Glomerular visceral epithelial cell (primary cell): ENCODE results near the gene ZNF841.
"Not testable (repeated sequence)": the region's sequence is repeated elsewhere in the genome, so short reads cannot be mapped to it uniquely, and the experiment has no call there.

ENCODE experiments used
- DNase-seq: peaks from one replicate; pipeline ENCODE4 v3.0.0-alpha.2; 2016; ENCODE audit errors: extremely low spot score

Gene ZNF841

DNA sequence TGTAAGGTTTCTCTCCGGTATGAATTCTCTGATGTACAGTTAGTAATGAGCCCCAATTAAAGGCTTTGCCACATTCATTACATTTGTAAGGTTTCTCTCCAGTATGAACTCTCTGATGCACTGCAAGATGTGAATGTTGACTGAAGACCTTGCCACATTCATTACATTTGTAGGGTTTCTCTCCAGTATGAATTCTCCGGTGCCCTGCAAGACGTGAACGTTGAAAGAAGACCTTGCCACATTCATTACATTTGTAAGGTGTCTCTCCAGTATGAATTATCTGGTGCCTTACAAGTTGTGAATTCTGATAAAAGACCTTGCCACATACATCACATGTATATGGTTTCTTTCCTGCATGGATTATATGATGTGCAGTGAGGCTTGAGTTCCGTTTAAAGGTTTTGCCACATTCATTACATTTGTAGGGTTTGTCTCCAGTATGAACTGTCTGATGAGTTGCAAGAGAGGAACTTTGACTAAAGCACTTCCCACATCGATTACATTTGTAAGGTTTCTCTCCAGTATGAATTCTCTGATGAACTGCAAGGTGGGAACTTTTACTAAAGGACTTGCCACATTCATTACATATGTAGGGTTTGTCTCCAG lies 29.2 kb downstream of the ZNF841 start:
- DNase-seq, result no peak

DNA sequence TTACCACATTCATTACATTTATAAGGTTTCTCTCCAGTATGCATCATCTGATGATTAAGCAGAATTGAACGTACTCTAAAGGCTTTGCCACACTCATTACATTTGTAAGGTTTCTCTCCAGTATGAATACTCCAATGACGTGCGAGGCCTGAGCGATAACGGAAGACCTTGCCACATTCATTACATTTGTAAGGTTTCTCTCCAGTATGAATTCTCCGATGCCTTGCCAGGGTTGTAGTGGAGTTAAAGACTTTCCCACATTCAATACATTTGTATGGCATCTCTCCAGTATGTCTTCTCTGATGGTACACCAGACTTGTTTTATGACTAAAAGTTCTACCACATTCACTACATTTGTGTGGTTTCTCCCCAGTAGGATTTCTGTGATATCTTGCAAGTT lies 30.2 kb downstream of the ZNF841 start:
- DNase-seq, result no peak

DNA sequence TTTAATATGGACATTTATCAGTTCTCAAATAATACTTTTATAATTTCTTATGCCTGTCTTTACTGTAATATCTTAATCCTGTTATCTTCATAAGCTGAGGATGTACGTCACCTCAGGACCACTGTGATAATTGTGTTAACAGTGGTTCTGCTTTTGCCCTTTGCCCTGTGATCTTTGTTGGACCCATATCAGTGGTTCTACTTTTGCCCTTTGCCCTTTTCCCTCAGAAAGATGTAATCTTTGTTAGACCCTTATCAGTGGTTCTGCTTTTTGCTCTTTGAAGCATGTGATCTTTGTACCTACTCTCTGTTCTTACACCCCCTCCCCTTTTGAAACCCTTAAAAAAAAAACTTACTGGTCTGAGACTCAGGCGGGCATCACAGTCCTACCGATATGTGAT lies 39.1 kb downstream of the ZNF841 start:
- not testable (repeated sequence) for DNase-seq

DNA sequence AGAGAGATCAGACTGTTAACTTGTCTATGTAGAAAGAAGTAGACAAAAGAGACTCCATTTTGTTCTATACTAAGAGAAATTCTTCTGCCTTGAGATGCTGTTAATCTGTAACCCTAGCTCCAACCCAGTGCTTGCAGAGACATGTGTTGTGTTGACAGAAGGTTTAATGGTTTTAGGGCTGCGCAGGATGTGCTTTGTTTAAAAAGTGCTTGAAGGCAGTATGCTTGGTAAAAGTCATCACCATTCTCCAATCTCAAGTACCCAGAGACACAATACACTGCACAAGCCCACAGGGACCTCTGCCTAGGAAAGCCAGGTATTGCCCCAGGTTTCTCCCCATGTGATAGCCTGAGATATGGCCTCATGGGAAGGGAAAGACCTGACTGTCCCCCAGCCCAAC lies 43.8 kb downstream of the ZNF841 start:
- not testable (repeated sequence) for DNase-seq

DNA sequence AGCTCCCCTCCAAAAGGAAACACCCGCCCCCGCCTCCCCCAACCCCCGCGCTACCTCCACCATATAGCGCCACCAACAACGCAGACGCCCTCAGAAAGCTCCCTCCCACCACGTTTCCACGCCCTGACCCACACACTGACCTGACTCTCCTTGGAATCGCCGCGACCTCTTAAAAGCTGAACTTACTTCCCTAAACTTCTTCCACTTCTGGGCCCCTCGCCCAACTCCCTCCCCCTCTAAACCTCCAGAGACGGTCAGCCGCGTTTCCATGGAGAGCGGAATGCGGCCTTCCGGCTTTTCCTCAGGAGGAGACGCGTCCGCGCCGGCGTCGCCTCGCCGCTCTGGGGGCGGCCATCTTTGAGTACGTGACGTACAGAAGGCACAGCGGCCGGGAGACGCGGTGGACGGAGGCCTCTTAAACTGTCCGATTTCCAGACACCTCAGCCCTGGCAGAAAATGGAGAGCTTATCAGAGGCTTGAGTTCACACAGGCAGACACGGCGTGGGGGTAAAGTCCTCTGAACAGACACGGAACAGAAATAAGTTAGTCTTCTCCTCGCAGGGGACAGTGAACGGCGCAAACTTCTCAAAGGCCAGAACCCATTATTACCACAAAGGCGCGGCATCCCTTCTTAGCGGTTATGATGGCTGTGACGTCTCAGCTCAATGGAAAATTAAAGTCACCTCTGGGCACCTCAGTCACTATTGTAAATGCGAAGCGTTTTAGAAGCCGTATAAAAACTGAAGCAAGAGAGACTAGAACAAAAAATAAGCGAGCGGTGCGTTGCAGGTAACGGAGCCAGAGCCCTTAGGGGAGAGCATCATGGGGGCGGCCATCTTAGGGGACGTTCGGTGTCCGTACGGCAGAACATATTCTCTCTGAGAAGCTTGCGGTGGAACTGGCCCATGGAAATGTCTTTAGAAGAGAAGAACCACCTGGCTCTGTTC lies 46.7 kb downstream of the ZNF841 start, which contains the start of gene ZNF432:
Gene ZNF432 (minus strand): TSS at position 284 of the 947 bp plus-strand sequence. CDS start 1,970 bp downstream, outside the sequence.
- peak; percentile 85 for DNase-seq

DNA sequence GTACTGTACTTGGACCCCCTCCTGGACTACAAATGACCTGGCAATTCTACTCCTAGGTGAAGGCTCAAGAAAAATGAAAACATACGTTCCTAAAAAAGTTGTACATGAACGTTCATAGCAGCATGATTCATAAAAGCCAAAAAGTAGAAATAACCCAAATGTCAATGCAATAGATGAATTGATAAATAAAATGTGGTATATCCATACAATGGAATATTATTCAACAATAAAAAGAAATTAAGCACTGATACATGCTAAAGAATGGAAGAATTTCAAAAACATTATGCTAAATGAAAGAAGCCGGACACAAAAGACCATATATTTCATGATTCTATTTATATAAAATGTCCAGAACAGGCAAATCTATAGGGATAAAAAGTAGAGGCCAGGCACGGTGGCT lies 56.4 kb downstream of the ZNF841 start:
- no peak for DNase-seq

DNA sequence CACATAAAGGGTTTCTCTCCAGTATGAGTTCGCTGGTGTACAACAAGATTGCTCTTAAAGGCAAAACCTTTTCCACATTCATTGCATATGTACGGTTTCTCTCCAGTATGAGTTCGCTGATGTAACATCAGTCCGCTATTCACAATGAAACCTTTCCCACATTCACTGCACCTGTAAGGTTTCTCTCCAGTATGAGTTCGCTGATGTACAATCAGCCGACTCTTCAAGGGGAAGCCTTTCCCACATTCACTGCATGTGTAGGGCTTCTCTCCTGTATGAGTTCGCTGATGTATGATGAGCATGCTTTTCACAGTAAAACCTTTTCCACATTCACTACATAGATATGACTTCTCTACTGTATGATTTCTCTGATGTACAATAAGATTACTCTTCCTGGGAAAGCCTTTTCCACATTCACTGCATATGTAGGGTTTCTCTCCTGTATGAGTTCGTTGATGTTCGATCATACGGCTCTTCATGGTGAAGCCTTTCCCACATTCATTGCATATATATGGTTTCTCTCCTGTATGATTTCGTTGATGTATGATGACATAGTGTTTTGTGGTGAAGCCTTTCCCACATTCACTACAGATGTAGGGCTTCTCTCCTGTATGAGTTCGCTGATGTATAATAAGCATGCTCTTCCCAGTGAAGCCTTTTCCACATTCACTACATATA lies 61.4 kb downstream of the ZNF841 start:
- DNase-seq, result no peak

DNA sequence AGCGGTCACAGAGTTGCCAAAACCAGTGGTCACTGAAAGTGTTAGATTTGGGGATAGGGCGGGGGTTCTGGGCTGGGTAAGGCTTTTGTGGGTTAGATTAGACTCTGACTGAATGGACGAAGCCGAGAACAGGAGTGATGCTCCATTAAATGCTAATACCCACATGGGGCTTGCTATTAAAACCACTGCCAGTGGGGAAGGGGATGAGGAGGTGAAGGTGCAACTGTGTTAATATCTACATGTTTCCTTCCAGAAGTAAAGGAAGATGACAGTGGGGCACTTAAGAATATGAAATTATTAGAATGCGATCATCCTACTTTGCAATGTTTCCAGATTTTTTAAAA lies 66.8 kb downstream of the ZNF841 start:
- DNase-seq, result no peak

DNA sequence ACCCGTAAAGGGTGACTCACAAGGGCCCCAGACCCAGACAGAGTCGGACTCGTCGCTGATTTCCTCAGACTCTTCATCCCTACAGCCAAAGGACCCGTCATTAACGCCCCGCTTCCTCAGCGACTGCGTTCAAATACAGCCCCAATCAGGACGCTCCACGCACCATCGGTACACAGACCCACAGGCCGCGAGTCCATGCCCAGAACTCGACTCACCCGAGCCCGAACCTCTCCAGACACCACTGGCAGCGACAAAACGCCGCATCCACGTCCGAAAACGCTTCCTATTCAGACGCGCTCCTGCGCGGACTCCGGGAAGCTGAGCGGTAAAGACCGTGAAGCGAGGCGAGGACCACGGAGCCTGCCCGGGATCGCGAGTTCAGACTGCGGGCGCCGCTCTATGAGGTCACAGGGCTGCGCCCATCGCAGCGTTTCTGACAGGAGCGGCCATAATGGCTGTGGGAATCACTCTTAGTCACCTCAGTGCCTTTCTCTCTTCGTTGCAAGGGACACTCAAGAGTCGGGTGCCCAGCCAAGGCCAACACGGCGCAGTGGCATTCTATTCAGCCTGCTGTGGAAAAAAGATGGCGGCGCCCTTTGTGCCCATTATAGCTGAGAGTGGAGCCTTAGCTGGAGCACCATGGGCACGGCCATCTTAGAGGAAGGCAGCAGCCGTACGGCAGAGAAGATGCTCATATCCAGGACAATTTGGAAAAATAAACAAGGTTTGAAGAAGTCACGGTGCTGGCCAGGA lies 67.4 kb downstream of the ZNF841 start, which contains the start of gene ZNF614:
Gene ZNF614 (minus strand): TSS at position 353 of the 753 bp plus-strand sequence. CDS start 2,634 bp downstream, outside the sequence.
- peak; percentile 83 for DNase-seq

DNA sequence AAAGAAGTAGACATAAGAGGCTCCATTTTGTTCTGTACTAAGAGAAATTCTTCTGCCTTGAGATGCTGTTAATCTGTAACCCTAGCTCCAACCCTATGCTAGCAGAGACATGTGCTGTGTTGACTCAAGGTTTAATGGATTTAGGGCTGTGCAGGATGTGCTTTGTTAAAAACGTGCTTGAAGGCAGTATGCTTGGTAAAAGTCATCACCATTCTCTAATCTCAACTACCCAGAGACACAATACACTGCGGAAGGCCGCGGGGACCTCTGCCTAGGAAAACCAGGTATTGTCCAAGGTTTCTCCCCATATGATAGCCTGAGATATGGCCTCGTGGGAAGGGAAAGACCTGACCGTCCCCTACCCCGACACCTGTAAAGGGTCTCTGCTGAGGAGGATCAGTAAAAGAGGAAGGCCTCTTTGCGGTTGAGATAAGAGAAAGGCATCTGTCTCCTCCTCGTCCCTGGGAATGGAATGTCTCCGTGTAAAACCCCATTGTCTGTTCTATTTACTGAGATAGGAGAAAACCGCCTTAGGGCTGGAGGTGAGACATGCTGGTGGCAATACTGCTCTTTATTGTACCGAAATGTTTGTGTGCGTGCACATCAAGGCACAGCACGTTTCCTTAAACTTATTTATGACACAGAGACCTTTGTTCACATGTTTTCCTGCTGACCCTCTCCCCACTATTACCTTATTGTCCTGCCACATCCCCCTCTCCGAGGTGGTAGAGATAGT lies 69.1 kb downstream of the ZNF841 start:
- not testable (repeated sequence) for DNase-seq

DNA sequence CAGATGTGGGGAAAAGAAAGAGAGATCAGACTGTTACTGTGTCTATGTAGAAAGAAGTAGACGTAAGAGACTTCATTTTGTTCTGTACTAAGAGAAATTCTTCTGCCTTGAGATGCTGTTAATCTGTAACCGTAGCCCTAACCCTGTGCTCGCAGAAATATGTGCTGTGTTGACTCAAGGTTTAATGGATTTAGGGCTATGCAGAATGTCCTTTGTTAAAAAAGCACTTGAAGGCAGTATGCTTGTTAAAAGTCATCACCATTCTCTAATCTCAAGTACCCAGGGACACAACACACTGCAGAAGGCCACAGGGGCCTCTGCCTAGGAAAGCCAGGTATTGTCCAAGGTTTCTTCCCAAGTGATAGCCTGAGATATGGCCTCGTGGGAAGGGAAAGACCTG lies 71.1 kb downstream of the ZNF841 start:
- DNase-seq, result not testable (repeated sequence)

DNA sequence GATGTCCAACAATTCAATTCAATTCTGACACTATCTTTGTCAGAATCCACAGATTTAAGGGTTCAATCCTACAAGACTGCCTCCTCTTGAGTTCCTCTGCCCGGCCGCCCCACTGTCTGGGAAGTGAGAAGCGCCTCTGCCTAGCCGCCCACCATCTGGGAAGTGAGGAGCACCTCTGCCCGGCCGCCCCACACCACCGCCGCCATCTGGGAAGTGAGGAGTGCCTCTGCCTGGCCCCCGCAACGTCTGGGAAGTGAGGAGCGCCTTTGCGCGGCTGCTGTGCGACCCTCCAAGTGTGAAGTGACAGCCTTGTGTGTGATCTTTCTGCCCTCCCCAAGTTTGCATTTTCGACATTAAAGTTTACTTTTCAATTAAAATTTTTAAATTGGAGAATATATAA lies 73.4 kb downstream of the ZNF841 start:
- no peak for DNase-seq

DNA sequence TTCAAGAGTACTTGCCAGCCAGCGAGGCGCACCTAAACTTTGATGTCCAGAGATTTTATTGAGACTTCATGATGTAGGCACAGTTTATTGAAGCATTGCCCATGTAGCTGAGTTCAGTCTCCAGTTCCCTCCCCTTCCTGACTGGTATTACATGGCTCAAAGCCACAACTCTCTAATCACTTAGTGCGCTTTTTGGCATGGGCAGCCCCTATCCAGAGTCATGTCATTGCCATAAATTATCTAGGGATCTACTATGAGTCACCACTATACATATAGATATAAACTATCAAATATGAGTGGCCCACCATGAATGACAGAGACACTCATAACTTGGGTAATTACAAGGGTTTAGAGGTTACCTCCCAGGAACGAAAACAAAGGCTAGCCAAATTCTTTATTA lies 75.1 kb downstream of the ZNF841 start:
- no peak for DNase-seq
